GM21529 (cell line): ENCODE data around the gene MME.

Experiments used
- ATAC-seq: cut with Tn5 transposase; IDR thresholded peaks from one replicate; pipeline ENCODE4 v1.9.1; 2021; ENCODE audit not compliant: unreplicated experiment

Gene MME

DNA sequence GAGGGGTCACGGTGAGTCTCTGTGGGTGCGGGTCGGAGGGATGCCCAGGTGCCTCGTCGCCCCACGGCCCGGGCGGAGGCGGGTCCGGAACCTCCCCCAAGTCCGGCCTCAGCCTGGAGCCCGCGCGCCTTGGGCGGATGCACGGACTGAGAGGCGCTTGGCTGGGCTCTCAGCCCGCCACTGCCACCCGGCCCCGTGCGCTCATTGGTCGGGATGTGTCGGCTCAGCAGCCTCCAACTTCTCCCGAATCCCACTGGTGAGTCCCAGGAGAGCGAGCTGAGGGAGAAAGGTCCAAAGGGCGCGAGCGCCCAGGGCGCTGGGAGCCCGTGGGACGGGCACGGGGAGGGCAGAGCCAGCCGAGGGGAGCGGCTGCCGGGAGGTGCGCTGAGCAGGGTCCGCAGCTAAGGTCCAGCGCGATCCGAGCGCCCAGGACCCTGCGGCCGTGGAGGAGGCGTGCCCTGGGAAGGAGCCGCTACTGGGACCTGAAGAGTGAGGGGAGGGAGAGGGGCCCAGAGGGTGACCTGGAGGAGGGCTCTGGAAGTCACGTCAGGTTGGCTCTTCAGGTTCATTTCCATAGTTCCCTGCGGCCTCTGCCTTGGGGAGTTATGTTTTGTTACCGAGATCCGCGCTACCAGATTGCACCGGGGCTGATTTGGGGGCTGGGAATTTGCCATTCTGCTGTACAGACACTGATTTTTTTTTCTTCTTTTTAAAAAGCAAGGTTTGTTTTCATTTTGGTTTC is at the start of gene MME:
Gene MME, plus strand, starts transcription at position 574 of the 742 bp plus-strand sequence. CDS start 3,849 bp downstream, outside the sequence.
- ATAC-seq, result no peak

DNA sequence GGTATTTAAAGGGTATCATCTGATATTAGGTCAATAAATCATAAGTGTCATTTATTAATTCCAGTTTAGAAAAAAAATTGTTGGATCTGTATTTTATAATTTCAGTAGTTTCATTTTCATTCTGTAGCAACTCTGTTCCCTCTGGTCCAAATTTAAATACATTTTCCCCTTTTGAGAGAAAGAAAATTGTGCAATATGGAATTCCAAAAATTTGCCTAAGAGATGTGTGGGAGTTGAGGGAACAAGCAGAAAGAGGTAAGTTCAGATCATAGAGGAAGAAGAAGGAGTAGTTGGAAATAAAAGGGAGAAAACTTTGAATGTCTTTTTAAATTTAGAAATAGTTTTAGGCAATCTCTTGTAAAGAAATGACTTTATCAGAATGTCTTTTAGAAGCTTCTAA is 48.9 kb upstream of the MME start:
- no peak for ATAC-seq

DNA sequence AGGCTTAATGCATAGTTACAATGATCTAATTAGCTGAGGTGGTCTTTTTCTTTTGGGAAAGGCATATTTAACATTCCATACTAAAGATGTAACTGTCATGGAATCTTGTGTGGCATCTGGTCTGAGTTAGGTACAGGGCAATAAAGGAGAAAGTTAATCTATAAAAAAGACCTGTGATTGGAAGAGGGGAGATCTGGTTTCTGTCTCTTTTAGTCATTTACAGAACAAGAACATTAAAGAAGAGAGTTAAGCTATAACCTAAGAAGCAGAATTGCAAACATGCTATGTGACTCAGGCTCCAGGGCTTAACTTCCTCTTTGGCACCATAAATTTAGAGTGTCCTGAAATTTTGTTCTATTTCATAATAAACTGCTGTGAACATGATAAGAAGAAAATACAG is 47.2 kb upstream of the MME start:
- ATAC-seq, result no peak

DNA sequence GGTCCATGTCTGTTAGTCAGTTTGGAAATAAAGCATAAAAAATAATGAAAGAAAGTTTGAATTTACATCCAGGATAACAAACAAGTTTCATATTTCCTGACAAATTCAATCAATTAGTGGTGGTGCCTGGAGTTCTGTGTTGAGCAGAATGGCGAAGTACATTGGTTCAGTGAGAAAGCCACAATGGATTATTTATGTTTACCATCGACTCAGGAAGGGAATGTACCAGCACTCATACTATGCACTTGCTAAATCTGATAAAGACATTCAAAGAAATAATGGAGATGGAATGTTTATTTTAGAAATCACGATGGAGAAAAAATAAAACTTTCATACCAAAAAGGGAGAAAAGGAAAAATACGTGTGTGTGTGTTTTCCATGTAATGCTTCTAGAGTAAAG is 45.3 kb upstream of the MME start:
- ATAC-seq, result no peak

DNA sequence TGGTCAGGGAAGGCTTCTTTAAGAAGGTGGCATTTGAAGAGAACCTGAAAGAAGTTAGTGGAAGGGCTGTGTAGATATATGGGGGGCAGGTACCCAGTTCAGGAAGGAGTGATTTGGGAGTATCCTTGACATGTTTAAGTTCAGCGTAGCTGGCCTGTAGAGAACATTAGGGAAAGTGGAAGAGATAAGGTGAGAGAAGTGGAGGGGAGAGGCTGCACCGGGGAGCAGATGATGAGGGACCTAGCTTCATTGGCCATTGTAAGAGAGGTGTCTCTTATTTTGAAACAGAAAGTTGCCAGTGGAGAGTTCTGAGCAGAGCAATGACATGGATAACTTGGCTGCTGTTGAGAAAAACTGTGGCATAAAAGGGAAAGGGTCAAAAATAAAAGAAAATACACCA is 44.6 kb upstream of the MME start:
- ATAC-seq, result no peak

DNA sequence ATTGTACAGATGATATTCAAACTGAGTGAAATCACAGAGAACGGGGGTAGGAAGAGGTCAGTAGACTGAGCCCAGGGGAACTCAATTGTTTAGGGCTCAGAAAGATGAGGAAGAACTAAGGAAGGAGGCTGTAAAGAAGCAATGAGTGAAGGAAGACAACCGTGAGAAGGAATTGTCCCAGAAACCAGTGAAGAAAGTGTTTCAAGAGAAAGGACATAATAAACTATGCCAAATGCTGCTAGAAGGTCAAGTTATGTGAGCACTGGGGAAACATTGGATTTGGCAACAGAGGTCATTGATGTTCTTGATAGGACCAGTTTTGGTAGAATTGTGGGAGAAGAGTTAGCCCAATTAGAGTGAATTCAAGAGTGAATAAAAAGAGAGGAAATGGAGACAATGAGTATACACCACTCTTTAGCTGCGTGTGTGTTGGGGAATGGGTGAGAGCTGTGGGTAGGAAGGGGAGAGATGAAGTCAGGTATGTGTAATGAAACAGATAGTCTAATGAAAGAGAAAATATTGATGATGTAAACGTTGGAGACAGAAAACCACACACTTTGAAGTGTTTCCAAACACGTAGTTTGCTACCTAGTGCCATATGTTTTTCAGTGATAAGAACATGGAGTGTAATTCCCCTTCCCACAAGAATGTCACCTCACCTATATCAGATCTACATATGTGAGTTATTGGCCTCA is 42.5 kb upstream of the MME start:
- no peak for ATAC-seq

DNA sequence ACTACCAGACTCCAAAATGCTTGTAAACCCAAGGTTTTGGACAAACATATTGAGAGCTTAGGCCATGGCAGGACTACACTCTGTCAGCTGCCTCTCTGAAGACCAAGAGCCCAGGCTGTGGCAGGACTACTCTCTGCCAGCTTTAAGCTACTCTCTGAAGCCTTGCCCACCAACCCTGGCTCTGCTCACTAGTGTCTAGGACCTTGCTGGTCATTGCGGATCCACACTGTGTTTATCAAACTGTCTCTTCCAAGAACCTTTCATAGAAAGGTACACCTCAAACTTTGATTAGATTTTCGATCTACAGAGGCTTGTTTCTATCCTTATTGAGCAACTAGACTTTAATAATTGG is 41.9 kb upstream of the MME start:
- no peak for ATAC-seq

DNA sequence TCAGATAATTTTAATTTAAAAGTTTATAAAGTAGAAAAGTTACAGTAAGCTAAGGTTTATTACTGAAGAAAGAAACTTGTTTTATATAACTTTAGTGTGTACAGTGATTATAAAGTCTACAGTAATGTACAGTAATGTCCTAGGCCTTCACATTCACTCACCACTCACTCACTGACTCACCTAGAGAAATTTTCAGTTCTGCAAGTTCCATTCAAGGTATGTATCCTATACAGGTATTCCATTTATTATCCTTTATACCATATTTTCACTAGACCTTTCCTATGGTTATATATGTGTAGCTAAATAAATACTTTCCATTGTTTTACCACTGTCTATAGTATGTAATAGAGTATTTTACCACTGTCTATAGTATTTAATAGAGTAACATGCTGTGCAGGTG is 33.2 kb upstream of the MME start:
- no peak for ATAC-seq

DNA sequence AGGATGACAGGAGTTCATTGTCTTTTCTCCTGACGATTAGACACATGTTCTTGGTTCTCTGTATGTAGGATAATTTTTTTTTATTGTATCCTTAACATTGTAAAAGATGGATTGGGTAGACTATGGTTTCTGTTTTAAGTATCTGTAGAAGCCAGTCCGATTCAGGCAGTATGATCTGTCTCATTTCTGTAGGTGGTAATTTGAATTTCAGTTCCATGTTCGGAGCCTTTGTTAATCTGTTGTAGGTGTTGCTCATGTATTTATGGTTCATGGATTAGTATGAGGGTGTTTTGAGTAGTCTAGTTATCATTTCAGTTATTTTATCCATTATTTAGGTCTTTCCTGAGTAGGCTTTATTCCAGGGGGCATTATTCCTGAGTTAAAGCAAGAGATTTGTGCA is 32.4 kb upstream of the MME start:
- no peak for ATAC-seq

DNA sequence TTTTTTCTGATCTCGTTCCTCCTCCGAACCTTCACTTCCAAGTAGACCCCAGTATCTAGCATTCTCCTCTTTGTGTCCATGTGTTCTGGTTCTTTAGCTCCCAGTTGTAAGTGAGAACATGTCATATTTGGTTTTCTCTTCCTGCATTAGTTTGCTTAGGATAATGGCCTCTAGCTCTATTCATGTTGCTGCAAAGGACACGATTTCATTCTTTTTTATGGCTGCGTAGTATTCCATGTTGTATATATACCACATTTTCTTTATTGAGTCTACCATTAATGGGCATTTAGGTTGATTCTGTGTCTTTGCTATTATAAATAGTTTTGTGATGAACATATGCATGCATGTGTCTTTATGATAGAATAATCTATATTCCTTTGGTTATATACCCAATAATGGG is 30.2 kb upstream of the MME start:
- ATAC-seq, result no peak

DNA sequence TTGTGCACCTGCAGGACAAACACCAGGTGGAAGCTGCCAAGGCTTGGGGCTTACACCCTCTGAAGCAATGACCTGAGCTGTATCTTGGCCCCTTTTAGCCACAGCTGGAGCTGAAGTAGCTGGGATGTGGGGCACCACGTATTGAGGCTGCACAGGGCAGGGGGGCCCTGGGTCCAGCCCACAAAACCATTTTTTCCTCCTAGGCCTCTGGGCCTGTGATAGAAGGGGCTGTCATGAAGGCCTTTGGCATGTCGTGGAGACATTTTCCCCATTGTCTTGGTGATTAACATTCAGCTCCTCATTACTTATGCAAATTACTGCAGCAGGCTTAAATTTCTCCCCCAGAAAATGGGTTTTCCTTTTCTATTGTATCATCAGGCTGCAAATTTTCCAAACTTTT is 27.6 kb upstream of the MME start:
- no peak for ATAC-seq

DNA sequence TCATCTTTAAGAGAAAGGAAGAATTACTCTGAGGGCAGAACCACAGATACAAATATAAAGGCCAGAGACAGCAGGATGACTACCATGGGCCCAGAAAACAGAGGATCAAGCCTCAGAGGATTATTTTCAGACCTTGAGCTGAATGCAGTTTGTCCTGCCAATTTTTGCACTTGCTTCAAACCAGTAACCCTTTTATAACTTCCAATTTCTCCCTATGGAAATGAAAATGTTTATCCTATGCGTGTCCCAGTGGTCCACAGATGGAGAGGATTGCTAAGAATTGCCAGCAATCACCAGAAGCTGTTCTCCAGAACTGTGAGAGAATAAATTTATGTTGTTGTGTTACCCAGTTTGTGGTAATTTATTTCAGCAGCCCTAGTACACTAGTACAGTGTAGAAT is 26.4 kb upstream of the MME start:
- no peak for ATAC-seq

DNA sequence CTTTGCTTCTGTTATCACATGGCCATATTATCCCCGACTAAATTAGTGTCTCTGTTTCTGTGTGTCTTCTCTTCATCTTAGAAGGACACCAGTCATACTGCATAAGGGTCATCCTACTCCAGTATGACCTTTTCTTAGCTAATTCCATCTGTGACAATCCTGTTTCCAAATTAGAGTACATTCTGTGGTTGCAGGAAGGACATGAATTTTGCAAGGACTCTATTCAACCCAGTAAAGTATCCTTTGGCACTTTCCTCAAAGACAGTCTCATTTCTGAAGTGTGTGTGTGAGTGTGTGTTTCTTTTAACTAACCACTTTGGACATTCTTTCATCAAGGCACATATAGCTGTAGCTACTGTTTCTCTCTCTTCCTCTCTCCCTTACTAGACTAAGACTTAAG is 15.2 kb upstream of the MME start:
- ATAC-seq, result no peak

DNA sequence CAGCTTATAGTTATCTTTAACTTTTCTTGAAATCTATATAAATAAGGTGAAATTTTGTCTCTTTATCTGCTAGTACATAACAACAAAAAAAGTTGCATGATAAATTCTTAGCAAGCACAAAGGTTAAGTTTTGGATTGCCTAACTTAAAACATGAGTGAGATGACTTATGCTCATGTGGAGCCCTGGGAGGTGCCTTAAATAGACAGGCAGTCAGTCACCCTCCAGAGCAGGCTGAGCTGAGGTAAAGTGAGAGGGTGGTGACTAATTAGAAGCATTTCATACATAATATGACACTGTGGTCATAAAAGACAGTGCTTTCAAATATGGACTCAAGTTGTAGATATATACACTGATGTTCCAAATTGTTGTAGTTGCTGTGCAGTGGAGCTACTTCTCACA is 14.6 kb upstream of the MME start:
- ATAC-seq, result no peak

DNA sequence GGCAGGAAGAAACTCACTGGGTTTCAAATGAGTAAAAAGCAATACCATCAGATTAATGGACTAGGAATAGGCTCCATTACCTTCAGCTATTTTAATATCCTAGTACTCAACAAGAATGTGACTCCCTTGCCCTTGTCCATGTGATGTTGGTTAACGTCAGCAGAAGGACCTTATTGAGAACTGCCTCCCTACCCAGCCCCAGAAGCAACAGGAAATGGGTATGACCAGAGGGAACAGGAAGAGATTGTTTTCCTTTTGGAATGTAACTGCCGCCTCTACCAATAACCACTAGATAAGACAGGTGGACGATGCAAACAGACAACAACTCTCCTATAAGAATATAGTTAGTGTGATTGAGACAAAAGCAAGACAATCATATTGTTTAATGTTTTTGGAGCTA is 10.4 kb upstream of the MME start:
- ATAC-seq, result no peak

DNA sequence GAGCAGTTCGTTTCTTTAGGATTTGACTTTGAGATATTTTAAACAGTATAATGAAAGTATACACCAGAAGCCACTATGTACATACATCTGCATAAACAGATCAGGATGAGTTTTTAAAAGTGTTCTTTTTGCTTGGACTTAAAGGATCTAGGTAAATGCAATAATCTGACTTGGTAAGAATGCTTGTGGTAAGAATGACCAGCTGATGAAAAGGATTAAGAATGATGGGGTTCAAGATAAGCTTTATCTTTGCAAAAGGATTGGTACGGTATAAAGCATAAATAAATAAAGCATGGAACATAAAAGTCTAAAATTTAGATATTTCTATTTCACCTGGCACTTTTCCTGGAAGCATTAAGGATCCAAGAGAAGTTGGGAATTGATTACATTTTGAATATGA is 9.8 kb upstream of the MME start:
- ATAC-seq, result no peak

DNA sequence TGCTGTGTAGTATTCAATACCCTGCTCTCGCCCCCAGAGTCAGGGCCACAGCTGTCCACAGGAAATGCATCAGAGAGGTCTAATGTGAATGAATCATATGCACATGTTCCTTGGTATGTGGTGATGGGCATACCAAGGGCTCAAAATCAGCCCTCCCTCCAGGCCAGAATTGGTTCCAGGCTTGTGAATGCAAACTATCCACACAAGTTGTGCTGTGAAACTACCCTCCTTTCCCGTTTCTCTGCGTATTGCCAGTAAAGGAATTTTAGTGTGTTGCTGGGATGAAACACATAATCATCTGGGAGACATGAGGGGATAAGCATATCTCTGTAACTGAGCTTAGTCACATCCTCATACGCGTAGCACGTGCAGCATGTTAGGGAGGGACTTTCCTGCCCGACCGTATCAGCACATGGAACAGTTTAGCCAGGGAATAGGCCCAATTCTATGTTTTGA is 9.2 kb upstream of the MME start:
- no peak for ATAC-seq

DNA sequence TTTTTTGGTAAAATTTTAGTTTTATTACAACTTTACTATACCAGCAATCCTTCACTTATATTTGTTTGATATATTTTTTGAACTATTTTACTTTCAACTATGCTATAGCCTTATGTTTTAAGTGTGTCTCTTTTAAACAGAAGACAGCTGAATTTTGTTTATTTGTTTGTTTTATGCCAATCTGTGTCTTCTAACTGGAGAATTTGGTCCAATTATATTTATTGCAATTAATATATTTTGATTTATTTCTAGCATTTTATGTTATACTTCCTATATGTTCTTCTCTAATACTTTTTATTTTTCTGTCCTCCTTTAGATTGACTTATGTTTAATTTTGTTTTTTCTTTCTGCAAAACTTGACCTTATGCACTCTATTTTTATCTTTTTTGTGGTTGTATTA is 4.9 kb upstream of the MME start:
- no peak for ATAC-seq

DNA sequence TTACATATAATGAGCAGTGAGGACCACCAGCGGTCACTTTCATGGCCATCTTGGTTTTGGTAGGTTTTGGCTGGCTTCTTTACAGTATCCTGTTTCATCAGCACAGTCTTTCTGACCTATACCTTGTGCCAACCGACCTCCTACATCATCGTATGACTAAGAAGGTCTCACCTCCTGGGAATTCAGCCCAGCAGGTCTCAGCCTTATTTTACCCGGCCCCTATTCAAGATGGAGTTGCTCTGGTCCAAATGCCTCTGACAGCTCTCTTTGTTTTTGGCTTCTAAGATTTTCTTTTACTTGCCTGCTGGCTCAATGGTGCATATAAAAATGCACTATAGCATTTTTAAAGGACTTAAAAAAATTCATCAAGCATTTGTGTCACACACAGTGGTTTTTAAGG is 3.2 kb upstream of the MME start:
- ATAC-seq, result no peak

DNA sequence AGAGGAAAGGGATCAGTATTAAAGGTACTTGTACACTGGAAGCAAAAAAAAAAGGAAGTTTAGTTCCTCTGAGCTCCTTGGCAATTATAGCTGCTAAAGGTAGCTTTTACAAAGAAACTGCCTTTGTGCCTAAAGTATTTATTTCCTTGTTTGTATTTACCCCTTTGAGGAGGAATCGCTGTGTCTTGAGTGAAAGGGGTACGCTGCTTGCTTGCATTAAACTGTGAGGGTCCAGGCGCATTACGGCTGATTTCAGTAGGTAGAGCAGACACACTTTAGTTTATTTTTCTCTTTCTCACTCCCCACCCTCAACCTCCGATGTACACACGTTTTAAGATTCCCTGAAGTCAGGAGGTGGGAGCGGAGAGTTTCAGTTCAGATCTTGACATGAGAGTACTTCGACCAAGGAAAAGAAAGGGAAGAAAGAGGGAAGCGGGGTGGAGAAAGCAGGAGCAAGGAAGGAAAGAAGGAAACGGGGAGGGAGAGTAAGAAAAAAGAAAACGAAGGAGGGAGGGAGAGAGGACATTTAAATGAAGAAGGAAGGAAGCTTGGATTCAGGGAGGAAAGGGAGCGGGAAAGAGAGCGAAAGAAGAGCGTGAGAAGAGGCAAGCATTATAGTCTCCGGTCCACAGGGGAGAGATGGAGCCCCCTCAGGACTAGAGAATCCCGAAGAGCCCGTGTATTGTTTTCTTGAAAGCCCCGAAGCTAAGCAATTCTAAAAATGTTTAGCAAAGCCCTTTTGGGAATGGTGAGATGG is 1.2 kb upstream of the MME start:
- ATAC-seq, result no peak

DNA sequence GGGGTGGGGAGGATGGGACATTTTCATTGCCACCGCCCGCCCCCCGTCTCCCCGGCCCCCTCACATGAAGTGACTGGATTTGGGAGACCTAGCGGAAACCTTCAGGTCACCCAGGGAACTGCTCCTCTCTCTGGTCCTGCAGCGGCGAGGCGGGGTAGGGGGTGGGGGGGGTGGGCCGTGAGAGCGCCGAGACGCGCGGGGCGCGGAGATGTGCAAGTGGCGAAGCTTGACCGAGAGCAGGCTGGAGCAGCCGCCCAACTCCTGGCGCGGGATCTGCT is 712 bp upstream of the MME start:
- no peak for ATAC-seq

DNA sequence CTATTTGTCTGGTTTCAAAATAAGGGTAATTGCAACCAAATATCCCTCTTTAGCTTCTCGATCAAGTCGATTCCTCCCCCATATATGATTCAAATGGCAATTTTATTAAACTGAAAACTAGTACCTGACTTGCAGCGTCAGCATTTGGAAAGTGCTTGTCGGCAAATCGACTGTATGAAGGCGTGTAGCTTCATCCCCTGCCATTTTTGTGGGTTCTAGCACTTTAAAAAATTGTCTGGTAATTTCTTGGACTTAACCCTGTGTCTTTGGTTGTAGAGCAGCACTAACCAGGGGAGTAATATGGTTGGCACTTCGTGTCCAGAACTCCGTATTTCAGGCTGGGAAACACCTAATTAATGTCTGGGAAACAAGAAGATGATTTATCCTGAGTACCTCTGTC is 573 bp downstream of the MME start:
- no peak for ATAC-seq
